Cortex of kidney (tissue), 1 donor: ENCODE measurements around the gene RBL1.
"Not testable (repeated sequence)": the region's sequence is repeated elsewhere in the genome, so short reads cannot be mapped to it uniquely, and the experiment has no call there.

Experiments
- DNase-seq: peaks from one replicate; lab custom pipeline; 2025; lab: John Stamatoyannopoulos, UW

RBL1 gene

GRCh38 chr20:37095599-37096414, at the start of gene RBL1:
TSS of gene RBL1 (minus strand) at chr20:37095997. CDS start at chr20:37095928, 69 bp downstream.
- peak; percentile 14 for DNase-seq

DNA sequence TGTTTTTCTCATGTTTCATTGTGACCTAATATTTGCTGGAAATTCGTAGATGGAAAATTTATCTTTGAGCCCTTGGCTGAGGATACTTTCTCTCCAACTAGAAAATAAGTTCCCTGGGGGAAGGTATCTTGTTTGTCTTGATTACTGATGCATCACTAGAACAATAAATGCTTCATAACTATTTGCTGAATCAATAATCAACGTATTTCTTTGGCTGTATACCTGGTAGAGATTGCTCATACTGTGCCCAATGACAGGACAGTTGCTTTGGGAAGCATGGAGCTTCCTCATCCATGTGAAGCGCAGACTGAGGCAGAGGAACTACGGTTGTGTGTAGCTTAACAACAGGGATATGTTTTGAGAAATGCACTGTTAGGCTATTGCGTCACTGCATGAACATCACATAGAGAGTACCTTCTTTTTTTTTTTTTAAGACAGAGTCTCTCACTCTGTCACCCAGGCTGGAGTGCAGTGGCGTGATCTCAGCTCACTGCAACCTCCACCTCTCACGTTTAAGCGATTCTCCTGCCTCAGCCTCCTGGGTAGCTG, 49.1 kb upstream of the RBL1 start:
- no peak for DNase-seq

- DNase-seq: no peak
These were observed 46.9 kb upstream of the RBL1 start for GRCh38 chr20:37142708-37143107.

DNA sequence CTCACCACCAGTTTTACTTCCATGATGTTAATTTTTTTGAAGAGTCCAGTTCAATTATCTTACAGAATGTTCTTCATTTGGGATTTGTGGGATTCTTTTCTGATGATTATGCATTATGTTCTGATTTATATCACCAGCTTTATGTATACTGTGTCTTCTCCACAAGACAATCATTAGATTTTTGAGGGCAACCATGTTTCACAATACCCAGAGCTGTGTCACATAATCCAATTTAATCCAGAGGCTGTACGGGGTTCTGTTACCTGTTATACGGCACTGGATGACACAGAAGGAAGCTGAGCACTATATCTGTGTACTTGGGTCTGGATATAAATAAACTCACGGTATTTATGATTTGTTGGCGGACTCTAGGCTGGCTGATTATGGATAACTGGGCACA, 41.8 kb upstream of the RBL1 start:
- no peak for DNase-seq

DNA sequence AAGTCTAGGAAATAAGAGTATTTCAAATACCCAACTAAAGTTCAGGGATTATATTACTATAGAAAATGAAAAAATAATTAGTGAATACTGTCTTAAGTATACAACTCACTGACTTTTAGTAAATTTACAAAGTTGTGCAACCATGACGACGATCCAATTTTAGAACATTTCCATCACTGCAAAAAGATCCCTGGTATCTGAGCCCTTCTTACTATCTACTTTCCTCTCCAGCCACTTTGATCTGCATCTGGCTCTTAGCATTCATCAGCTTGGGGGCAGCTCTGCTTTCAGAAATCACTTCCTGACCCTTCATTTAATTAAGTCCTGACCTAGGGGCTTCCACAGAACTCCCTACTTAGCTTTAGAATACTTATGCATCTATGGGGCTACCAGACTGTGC, 38.2 kb upstream of the RBL1 start:
- DNase-seq: no peak

- DNase-seq: no peak
These were observed 35.7 kb upstream of the RBL1 start for GRCh38 chr20:37131486-37131885.

- DNase-seq: no peak
These were observed 33.0 kb upstream of the RBL1 start for GRCh38 chr20:37128803-37129202.

GRCh38 chr20:37126290-37126689, 30.5 kb upstream of the RBL1 start:
- DNase-seq: not testable (repeated sequence)

- DNase-seq: no peak
These were observed 27.6 kb upstream of the RBL1 start for GRCh38 chr20:37123441-37123840.

GRCh38 chr20:37120497-37120896, 24.7 kb upstream of the RBL1 start:
- no peak for DNase-seq

DNA sequence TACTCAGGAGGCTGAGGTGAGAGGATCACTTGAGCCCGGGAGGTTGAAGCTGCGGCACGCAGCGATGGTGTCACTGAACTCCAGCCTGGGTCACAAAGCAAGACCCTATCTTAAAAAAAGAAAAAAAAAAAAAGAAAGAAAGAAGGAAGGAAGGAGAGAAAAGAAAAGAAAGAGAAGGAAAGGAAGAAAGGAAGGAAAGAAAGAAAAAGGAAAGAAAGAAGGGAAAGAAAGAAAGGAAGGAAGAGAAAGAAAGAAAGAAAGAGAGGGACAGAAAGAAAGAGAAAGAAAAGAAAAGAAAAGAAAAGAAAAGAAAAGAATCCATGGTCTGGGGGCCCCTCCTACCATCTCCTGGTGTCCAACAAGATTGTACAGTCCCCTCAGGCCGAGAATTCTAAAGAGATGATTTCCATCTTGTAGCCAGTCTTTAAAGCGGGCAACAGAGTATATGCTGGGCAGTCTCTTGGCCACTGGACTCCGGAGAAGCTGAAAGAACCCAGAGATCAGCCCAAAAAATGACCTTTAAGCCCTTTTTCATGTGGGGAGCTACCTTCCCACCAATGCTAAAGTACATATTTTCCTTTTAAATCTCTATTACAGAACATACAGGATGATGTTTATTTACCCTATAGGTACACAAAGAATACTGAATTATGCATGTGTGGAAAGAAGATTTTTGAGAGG, 23.7 kb upstream of the RBL1 start:
- no peak for DNase-seq

- DNase-seq: no peak
These were observed 18.2 kb upstream of the RBL1 start for GRCh38 chr20:37114012-37114411.

DNA sequence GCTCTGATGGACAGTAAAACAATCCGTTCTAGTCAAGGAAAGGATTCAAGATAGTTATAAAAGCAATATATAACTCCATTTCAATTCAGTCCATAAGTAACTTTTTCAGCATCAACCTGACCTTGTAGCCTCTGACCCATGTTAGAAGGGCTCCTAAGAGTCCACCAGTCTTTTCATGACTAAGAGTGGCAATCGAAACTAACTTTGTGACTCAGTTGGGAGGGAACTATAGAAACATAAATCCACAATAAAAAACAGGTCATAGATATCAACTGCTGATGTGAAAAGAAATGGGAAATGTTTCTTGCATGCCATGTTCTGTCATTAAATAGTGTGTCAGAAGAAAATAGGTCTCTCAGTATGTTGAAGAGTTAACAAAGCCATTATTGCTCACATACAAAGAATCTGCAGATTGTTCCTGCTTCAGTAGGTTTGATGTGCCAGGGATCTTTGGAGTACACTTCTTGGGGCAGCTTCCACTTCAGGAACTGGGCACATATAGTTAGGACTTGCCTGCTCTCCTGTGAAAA, 16.2 kb upstream of the RBL1 start:
- DNase-seq: no peak

- no peak for DNase-seq
These were observed 12.9 kb upstream of the RBL1 start for GRCh38 chr20:37108676-37109075.

DNA sequence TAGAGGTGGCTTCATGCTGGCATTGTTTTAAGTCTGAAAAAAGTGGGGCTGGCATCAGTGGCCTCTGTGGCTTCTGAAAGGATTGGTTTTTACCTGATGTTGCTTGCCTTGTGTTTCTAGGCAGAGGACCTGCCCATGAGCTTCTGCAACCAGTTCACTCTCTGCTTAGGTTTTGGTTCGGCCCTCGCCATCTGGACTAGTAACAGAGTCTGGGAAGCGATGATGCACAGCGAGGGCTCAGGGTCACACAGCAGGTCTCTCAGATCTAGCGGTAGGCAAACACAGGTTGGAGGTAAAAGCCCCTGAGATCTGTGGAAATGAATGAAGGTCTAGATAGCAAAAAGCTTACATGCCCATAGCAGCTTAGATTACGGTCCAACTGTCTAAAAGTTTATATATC, 6.8 kb upstream of the RBL1 start:
- no peak for DNase-seq

- no peak for DNase-seq
These were observed 731 bp upstream of the RBL1 start for GRCh38 chr20:37096415-37097041.

DNA sequence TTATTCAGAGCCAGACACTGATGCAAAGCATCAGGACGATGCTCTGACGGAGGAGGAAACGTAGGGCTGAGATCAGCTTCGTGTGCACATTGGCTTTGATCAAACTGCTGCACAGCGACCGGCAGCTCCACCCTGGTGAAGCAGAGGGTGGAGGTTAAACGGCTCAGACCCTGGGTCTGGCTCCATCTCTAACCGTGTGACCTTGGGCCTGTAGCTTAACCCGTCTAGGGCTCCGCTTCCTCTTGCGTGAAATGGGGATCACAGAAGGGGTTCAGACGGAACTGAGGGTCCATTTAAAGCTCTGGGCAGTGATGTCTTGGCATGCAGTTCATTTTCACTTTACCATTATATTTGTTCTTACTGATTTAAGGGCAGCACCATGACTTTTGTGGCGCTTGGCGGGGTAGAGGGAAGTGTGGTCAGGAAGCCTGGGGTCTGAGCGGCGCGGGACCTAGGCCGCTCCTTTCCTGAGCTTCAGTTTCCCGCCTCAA, 644 bp downstream of the RBL1 start:
- DNase-seq: no peak

DNA sequence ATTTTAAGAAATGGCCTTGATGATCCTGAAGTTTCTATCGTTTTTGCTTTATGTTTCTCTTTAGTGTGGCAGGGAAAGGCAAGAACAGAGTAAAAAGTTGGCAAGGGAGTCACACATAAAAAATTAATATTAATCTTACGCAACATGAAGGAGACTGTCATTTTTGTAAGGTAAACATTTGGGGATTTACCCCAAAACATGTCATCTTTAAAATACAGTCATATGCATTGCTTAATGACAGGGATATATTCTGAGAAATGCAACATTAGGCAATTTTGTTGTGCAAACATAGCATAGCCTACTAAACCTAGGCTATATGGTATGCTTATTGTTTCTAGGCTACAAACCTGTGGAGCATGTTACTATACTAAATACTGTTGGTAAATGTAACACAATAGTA, 5.4 kb downstream of the RBL1 start:
- no peak for DNase-seq

DNA sequence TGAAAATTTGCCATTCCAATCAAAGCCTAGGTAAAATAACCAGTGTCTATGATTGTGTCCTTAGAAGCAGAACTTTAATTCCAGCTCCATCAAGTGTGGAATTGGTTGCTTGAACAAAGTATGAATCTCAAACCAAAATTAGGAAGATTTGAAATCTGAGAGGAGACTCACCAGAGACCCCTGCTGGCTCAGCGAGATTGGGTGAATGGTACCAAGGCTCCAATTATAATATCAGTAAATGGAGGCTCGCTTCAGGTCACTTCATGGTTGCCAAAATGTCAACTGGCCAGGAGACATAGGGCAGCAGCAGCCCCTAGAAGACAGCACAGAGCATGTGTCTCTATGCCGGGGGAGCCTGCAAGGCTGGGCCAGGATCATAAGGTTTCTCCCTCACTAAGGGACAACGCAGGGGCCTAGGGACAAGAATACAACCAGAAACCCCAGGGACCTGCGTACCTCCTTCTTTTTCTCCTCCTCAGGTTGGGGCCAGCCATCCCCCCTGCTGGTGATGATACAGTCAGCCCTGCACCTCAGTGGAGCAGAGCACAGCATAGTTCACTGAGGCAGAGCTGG, 14.0 kb downstream of the RBL1 start:
- DNase-seq: no peak

- DNase-seq: no peak
These were observed 18.8 kb downstream of the RBL1 start for GRCh38 chr20:37077009-37077408.

- no peak for DNase-seq
These were observed 19.7 kb downstream of the RBL1 start for GRCh38 chr20:37075932-37076685.
